Measurements from ENCODE around the gene DCD.
A peak's percentile ranks its signal among the peaks of the same experiment; 100 is the strongest.
"Not testable (repeated sequence)": the region's sequence is repeated elsewhere in the genome, so short reads cannot be mapped to it uniquely, and the experiment has no call there.

DCD gene

GRCh38 chr12:54648265-54648664 is at the start of gene DCD:
DCD (minus strand) TSS chr12:54648365; CDS start chr12:54648303, 62 bp downstream.
- no peak for DNase-seq
- peaks cover 52% of the 10 kb centered on the region for H3K27me3 Mint-ChIP-seq
- H3K4me3 Mint-ChIP-seq = no peak within 1 kb of the TSS
- no peaks in the 10 kb centered on the region for H3K36me3 Mint-ChIP-seq
- H3K9me3 Mint-ChIP-seq = no peaks in the 10 kb centered on the region
- CTCF ChIA-PET = no interaction called here
- H3K4me1 Mint-ChIP-seq = no peaks in the 10 kb centered on the region
- no peak within 1 kb of the TSS for H3K27ac Mint-ChIP-seq

GRCh38 chr12:54697851-54698250 is 49.7 kb upstream of the DCD start:
- Mint-ChIP-seq H3K9me3 (no peaks in the 10 kb centered on the region), H3K27me3 (peaks cover 23% of the 10 kb centered on the region), H3K4me1 (no peaks in the 10 kb centered on the region), H3K36me3 (no peaks in the 10 kb centered on the region), H3K4me3 (no peak overlapping the region), H3K27ac (no peak overlapping the region)
- no peak for DNase-seq
- CTCF ChIA-PET = no interaction called here

- Mint-ChIP-seq H3K27me3 (peaks cover 26% of the 10 kb centered on the region), H3K27ac (no peak overlapping the region), H3K4me3 (no peak overlapping the region), H3K4me1 (no peaks in the 10 kb centered on the region), H3K9me3 (no peaks in the 10 kb centered on the region), H3K36me3 (no peaks in the 10 kb centered on the region)
- CTCF ChIA-PET = interaction anchor here (1.2 to 2.8 kb wide), 4 partner anchors 10 to 380 kb away, joined by 3 to 8 read pairs (median 5); no protein-coding TSS in a partner anchor
- no peak for DNase-seq
Observed at GRCh38 chr12:54692353-54692752, 44.2 kb upstream of the DCD start.

GRCh38 chr12:54689984-54690383 is 41.8 kb upstream of the DCD start:
- no peaks in the 10 kb centered on the region for H3K4me1 Mint-ChIP-seq
- no peak overlapping the region for H3K4me3 Mint-ChIP-seq
- no peaks in the 10 kb centered on the region for H3K9me3 Mint-ChIP-seq
- no peaks in the 10 kb centered on the region for H3K36me3 Mint-ChIP-seq
- H3K27me3 Mint-ChIP-seq = peaks cover 39% of the 10 kb centered on the region
- DNase-seq = no peak
- CTCF ChIA-PET = interaction anchor here (0.6 to 1.9 kb wide), 3 partner anchors 8 to 12 kb away, joined by 3 to 7 read pairs (median 3); no protein-coding TSS in a partner anchor
- H3K27ac Mint-ChIP-seq = no peak overlapping the region

- Mint-ChIP-seq H3K4me3 (no peak overlapping the region), H3K27me3 (peaks cover 47% of the 10 kb centered on the region), H3K36me3 (no peaks in the 10 kb centered on the region), H3K27ac (no peak overlapping the region), H3K4me1 (no peaks in the 10 kb centered on the region), H3K9me3 (no peaks in the 10 kb centered on the region)
- CTCF ChIA-PET = no interaction called here
- DNase-seq = no peak
Observed at GRCh38 chr12:54689034-54689372, 40.8 kb upstream of the DCD start.

- Mint-ChIP-seq H3K36me3 (no peaks in the 10 kb centered on the region), H3K27me3 (peaks cover 51% of the 10 kb centered on the region), H3K27ac (no peak overlapping the region), H3K4me3 (no peak overlapping the region), H3K4me1 (no peaks in the 10 kb centered on the region), H3K9me3 (no peaks in the 10 kb centered on the region)
- CTCF ChIA-PET = no interaction called here
- no peak for DNase-seq
Observed at GRCh38 chr12:54688309-54689033, 40.3 kb upstream of the DCD start.

GRCh38 chr12:54684636-54685630 is 36.8 kb upstream of the DCD start:
- no peak overlapping the region for H3K4me3 Mint-ChIP-seq
- no peaks in the 10 kb centered on the region for H3K36me3 Mint-ChIP-seq
- CTCF ChIA-PET = no interaction called here
- no peaks in the 10 kb centered on the region for H3K9me3 Mint-ChIP-seq
- DNase-seq = no peak
- H3K4me1 Mint-ChIP-seq = no peaks in the 10 kb centered on the region
- H3K27ac Mint-ChIP-seq = no peak overlapping the region
- peaks cover 70% of the 10 kb centered on the region for H3K27me3 Mint-ChIP-seq

- Mint-ChIP-seq H3K4me3 (no peak overlapping the region), H3K27me3 (peaks cover 74% of the 10 kb centered on the region), H3K27ac (no peak overlapping the region), H3K4me1 (no peaks in the 10 kb centered on the region), H3K36me3 (no peaks in the 10 kb centered on the region), H3K9me3 (no peaks in the 10 kb centered on the region)
- DNase-seq = no peak
- CTCF ChIA-PET = no interaction called here
Observed at GRCh38 chr12:54683398-54683797, 35.2 kb upstream of the DCD start.

GRCh38 chr12:54682674-54683073 is 34.5 kb upstream of the DCD start:
- Mint-ChIP-seq H3K4me1 (no peaks in the 10 kb centered on the region), H3K4me3 (no peak overlapping the region), H3K27me3 (peaks cover 75% of the 10 kb centered on the region), H3K36me3 (no peaks in the 10 kb centered on the region), H3K27ac (no peak overlapping the region), H3K9me3 (no peaks in the 10 kb centered on the region)
- CTCF ChIA-PET = interaction anchor here (1.1 kb wide), 1 partner anchor 8 kb away, joined by 3 read pairs; no protein-coding TSS in a partner anchor
- no peak for DNase-seq

- H3K4me3 Mint-ChIP-seq = no peak overlapping the region
- H3K36me3 Mint-ChIP-seq = no peaks in the 10 kb centered on the region
- no peak overlapping the region for H3K27ac Mint-ChIP-seq
- DNase-seq = peak; percentile 58
- CTCF ChIA-PET = interaction anchor here (1.6 to 2.1 kb wide), 3 partner anchors 10 to 21 kb away, joined by 7 to 9 read pairs (median 8); no protein-coding TSS in a partner anchor
- H3K9me3 Mint-ChIP-seq = no peaks in the 10 kb centered on the region
- peaks cover 72% of the 10 kb centered on the region for H3K27me3 Mint-ChIP-seq
- no peaks in the 10 kb centered on the region for H3K4me1 Mint-ChIP-seq
Observed at GRCh38 chr12:54680374-54680773, 32.2 kb upstream of the DCD start.

GRCh38 chr12:54678131-54678530 is 30.0 kb upstream of the DCD start:
- no peak for DNase-seq
- H3K4me3 Mint-ChIP-seq = no peak overlapping the region
- H3K36me3 Mint-ChIP-seq = no peaks in the 10 kb centered on the region
- H3K4me1 Mint-ChIP-seq = no peaks in the 10 kb centered on the region
- CTCF ChIA-PET = no interaction called here
- H3K9me3 Mint-ChIP-seq = no peaks in the 10 kb centered on the region
- peaks cover 59% of the 10 kb centered on the region for H3K27me3 Mint-ChIP-seq
- no peak overlapping the region for H3K27ac Mint-ChIP-seq

- no peak overlapping the region for H3K4me3 Mint-ChIP-seq
- H3K4me1 Mint-ChIP-seq = no peaks in the 10 kb centered on the region
- H3K27ac Mint-ChIP-seq = no peak overlapping the region
- H3K27me3 Mint-ChIP-seq = peaks cover 28% of the 10 kb centered on the region
- CTCF ChIA-PET = no interaction called here
- H3K9me3 Mint-ChIP-seq = no peaks in the 10 kb centered on the region
- no peaks in the 10 kb centered on the region for H3K36me3 Mint-ChIP-seq
- DNase-seq = no peak
Observed at GRCh38 chr12:54667945-54668344, 19.8 kb upstream of the DCD start.

- no peak for DNase-seq
- Mint-ChIP-seq H3K27ac (no peak overlapping the region), H3K4me3 (no peak overlapping the region), H3K9me3 (no peaks in the 10 kb centered on the region), H3K36me3 (no peaks in the 10 kb centered on the region), H3K4me1 (no peaks in the 10 kb centered on the region), H3K27me3 (peaks cover 24% of the 10 kb centered on the region)
- CTCF ChIA-PET = no interaction called here
Observed at GRCh38 chr12:54666008-54666407, 17.8 kb upstream of the DCD start.

GRCh38 chr12:54665022-54665635 is 17.0 kb upstream of the DCD start:
- H3K36me3 Mint-ChIP-seq, H3K9me3 Mint-ChIP-seq, H3K4me1 Mint-ChIP-seq, DNase-seq, H3K4me3 Mint-ChIP-seq, H3K27ac Mint-ChIP-seq, CTCF ChIA-PET: not testable (repeated sequence)
- peaks cover 20% of the 10 kb centered on the region for H3K27me3 Mint-ChIP-seq

All from activated naive CD4-positive, alpha-beta T cell treated with anti-CD3 and anti-CD28 coated beads, Interleukin-2, amount 10 ng/mL, durations not matched to agents 7 days and 5 days (primary cell).